ENCODE results near the gene LRTM2.
A peak's percentile ranks its signal among the peaks of the same experiment; 100 is the strongest.

LRTM2 gene

DNA sequence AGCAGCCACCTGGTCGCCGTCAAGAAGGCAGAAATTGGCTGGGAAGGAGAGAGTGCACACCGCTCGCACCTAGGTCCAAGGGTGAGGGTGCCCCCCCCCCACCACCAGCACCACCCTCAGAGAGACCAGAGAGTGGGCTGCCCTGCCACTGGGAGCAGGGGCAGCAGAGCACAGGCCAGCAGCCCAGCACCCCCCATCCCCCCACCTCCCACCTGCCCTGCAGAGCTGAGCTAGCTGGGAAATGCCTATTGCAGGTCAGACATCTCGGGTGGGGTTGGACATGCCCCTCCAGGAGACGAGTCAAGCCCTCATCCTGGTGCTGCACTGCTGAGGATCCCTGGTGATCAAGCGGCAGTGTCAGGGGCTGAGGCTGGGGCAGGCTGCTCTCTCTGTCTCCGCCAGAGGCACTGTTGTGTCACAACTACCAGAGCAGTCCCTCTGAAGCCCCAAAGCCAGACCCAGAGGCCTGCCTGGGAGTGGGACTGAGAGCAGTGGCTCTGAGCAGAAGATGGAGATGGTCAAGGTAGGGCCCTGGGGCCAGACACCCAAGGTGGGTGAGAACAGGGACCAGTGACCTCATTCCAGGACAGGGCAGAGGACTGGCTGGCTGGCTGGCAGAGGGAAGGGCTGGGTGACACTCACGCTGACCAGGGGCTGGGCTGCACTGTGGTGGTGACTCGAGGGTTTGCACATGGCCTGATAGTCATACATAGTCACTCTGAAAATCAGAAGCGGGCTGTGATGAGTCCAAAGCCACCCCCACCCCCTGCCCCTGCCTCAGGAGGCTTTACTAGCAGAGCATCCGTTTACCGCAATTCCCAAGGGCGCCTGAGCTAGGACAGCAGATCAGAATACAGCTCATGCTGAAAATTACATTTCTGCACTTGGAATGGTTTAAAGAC, 19.7 kb upstream of the LRTM2 start:
- ChIA-PET CTCF (interaction anchor here (1.3 to 3.0 kb wide), 3 partner anchors 139 to 147 kb away, joined by 3 to 17 read pairs (median 8); no protein-coding TSS in a partner anchor), POLR2A (no interaction called here)
- DNase-seq (ENCODE audit: extremely low spot score) = peak; percentile 62
- TF ChIP-seq TARDBP (IDR thresholded peaks at IDR 0.05) = no peak
- TF ChIP-seq L3MBTL2 (conservative IDR thresholded peaks at IDR 0.05) = no peak
- no peak for TF ChIP-seq FOXK2 (IDR thresholded peaks at IDR 0.05)
- TF ChIP-seq ARNT (IDR thresholded peaks at IDR 0.05) = no peak
- TF ChIP-seq SUZ12 (IDR thresholded peaks at IDR 0.05) = no peak
- no peak for TF ChIP-seq NFRKB (IDR thresholded peaks at IDR 0.05)
- no peak for TF ChIP-seq ZNF384 (IDR thresholded peaks at IDR 0.05)
- no peak for TF ChIP-seq SP1 (IDR thresholded peaks at IDR 0.05)
- TF ChIP-seq FOXM1 (IDR thresholded peaks at IDR 0.05; ENCODE audit: borderline replicate concordance) = no peak
- TF ChIP-seq FOXA1 (IDR thresholded peaks at IDR 0.05) = no peak
- TF ChIP-seq ELF4 (IDR thresholded peaks at IDR 0.05) = no peak
- TF ChIP-seq BHLHE40 (IDR thresholded peaks at IDR 0.05; ENCODE audit: borderline replicate concordance) = no peak
- TF ChIP-seq CTBP1 (IDR thresholded peaks at IDR 0.05; ENCODE audit: borderline replicate concordance) = no peak
- no peak for TF ChIP-seq LEF1 (IDR thresholded peaks at IDR 0.05; ENCODE audit: borderline replicate concordance)
- TF ChIP-seq, protein P1, sequence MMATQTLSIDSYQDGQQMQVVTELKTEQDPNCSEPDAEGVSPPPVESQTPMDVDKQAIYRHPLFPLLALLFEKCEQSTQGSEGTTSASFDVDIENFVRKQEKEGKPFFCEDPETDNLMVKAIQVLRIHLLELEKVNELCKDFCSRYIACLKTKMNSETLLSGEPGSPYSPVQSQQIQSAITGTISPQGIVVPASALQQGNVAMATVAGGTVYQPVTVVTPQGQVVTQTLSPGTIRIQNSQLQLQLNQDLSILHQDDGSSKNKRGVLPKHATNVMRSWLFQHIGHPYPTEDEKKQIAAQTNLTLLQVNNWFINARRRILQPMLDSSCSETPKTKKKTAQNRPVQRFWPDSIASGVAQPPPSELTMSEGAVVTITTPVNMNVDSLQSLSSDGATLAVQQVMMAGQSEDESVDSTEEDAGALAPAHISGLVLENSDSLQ (IDR thresholded peaks at IDR 0.05) = no peak

DNA sequence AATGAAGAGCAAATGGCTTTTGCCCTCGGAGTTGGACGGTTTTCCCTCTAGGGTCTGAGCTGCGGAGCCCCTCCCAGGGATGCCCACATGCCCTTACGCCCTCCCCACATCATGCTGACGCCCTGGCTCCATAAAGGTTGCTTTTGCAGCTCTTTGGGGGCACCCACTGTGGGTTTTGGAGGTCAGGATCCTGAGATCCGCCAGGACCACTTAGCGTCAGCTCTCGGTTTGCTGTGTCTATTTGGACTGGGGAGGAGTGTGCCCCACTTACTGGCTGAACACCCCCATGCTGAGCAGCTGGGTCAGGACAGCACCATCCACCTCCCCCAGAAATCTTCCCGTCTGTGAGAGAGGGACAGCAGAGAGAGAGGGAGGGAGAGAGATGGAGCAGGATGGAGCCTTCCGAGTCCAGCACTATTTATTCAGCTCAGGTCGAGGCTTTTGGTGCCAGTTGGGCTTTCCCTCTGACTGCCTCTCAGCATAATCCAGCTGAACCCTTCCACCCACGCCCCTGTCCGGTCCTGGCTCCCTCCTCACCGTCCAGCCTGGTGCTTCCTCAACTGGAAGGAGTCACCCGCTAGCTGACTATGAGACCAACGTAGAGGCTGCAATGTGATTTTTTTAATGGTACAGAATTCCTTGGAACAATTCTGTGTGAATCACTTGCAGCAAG, 18.9 kb upstream of the LRTM2 start:
- no peak for DNase-seq (ENCODE audit: extremely low spot score)
- TF ChIP-seq FOXM1 (IDR thresholded peaks at IDR 0.05; ENCODE audit: borderline replicate concordance) (no peak), BHLHE40 (IDR thresholded peaks at IDR 0.05; ENCODE audit: borderline replicate concordance) (no peak), HDGF (IDR thresholded peaks at IDR 0.05; ENCODE audit: borderline replicate concordance) (no peak), FOXK2 (IDR thresholded peaks at IDR 0.05) (no peak), ELF4 (IDR thresholded peaks at IDR 0.05) (no peak), NFRKB (IDR thresholded peaks at IDR 0.05) (no peak)
- CTCF ChIA-PET = interaction anchor here (1.3 to 1.5 kb wide), 2 partner anchors 139 to 148 kb away, joined by 3 to 8 read pairs; no protein-coding TSS in a partner anchor
- POLR2A ChIA-PET = no interaction called here

DNA sequence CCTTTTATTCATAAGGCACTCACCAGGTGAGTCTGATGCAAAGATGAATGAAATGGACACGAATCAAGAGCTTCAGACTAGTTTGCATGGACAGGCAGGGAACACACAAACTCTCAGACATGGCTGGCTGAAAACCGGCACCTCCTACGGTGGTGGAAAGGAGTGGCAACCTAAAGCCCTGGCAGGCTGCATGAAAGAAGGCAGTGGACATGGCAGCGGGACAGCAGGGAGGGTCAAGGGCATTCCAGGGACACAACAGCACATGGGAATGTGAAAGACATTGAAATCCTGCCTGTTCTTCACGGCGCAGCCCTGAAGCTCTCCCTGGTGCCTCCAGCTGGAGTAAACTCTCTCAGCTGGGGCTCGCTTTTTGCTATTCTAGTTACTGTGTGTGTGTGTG, 16.6 kb upstream of the LRTM2 start:
- ChIA-PET POLR2A (interaction anchor here (1.4 kb wide), 1 partner anchor 13 kb away, joined by 4 read pairs; no protein-coding TSS in a partner anchor), CTCF (interaction anchor here (0.9 to 1.3 kb wide), 2 partner anchors 126 to 136 kb away, joined by 3 read pairs; no protein-coding TSS in a partner anchor)
- no peak for TF ChIP-seq ZNF384 (IDR thresholded peaks at IDR 0.05)
- TF ChIP-seq BHLHE40 (IDR thresholded peaks at IDR 0.05; ENCODE audit: borderline replicate concordance) = no peak
- TF ChIP-seq SUZ12 (IDR thresholded peaks at IDR 0.05) = no peak
- no peak for TF ChIP-seq SP1 (IDR thresholded peaks at IDR 0.05)
- no peak for TF ChIP-seq FOXM1 (IDR thresholded peaks at IDR 0.05; ENCODE audit: borderline replicate concordance)
- no peak for TF ChIP-seq TARDBP (IDR thresholded peaks at IDR 0.05)
- TF ChIP-seq NFRKB (IDR thresholded peaks at IDR 0.05) = no peak
- TF ChIP-seq LEF1 (IDR thresholded peaks at IDR 0.05; ENCODE audit: borderline replicate concordance) = no peak
- TF ChIP-seq FOXK2 (IDR thresholded peaks at IDR 0.05) = no peak
- TF ChIP-seq HDGF (IDR thresholded peaks at IDR 0.05; ENCODE audit: borderline replicate concordance) = no peak
- TF ChIP-seq ELF4 (IDR thresholded peaks at IDR 0.05) = no peak
- no peak for TF ChIP-seq CTBP1 (IDR thresholded peaks at IDR 0.05; ENCODE audit: borderline replicate concordance)
- TF ChIP-seq, protein P1 (IDR thresholded peaks at IDR 0.05) = no peak
- no peak for TF ChIP-seq FOXA1 (IDR thresholded peaks at IDR 0.05)
- TF ChIP-seq L3MBTL2 (conservative IDR thresholded peaks at IDR 0.05) = no peak
- TF ChIP-seq ARNT (IDR thresholded peaks at IDR 0.05) = no peak
- no peak for DNase-seq (ENCODE audit: extremely low spot score)

DNA sequence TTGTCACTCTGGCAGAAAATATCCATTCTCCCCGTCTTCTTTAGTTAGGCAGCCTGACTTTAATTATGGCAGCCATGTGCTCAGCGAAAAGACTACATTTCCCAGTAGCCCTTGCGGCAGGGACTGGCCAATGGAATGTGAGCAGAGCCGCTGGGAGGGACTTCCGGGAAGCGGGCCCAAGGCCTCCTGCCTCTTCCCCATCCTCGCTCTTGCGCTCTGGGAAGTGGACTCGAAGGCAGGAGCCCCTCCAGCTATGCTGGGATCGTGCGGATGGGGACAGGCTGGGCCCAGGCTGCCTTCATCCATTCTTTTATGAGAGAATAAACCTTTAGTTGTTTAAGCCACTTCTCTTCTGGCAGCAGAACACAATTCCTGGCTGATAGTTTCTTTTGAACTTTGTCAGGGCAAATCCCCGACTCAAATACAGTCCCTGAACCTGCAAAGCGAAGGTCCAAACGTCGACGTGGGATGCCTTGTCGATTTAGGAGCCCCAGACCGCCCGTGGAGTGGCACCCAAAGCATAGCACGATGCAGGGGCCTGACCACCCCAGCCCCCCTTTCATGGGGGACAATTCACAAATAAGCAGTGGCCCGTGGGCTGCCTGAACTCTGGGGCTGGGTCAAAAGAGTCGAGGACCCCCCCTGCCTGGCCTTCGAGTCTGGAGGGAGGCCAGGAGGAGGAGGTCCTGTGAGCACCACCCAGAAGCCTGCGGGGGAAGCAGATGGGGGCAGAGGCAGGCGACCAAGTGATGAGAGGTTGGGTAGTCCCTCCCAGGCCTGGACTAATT, 15.6 kb upstream of the LRTM2 start:
- ChIA-PET CTCF (interaction anchor here (0.9 to 1.3 kb wide), 2 partner anchors 125 to 135 kb away, joined by 3 read pairs; no protein-coding TSS in a partner anchor), POLR2A (interaction anchor here (1.4 kb wide), 1 partner anchor 12 kb away, joined by 4 read pairs; no protein-coding TSS in a partner anchor)
- TF ChIP-seq ELF4 (IDR thresholded peaks at IDR 0.05) (peak; percentile 90), ZNF384 (IDR thresholded peaks at IDR 0.05) (no peak), L3MBTL2 (conservative IDR thresholded peaks at IDR 0.05) (peak; percentile 97)
- DNase-seq (ENCODE audit: extremely low spot score) = peak; percentile 92

DNA sequence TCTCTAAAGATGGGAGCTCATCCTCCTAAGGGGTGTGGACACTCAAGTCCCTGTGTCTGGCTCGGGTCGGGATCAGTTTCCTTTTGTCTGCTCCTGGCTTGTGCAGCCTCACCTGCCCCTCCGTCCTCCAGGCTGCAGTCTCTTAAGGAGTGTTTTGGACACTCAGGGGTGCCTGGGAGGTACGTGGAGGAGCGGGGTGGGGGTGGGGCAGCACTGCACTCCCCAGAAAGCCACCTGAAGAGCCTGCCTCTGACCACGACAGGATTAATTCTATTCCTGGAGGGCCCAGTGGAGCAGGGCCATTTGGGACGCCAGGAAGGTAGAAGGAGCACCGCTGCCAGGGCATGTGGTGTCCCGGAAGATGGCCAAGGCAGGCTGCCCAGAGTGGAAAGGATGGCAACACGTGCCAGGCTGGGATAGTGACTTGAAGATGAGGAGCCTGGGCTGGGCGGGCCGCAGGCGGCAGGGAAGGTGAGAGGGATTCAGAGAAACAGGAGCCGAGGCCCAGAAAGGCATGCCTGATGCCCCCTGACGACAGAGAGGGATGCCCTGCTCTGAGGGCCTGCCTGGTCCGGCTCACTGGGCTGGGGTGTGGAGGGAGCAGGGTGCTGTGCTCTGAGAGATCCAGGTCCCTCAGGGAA, 14.8 kb upstream of the LRTM2 start:
- ChIA-PET CTCF (no interaction called here), POLR2A (no interaction called here)
- DNase-seq (ENCODE audit: extremely low spot score) = no peak
- TF ChIP-seq SP1 (IDR thresholded peaks at IDR 0.05) (no peak), TARDBP (IDR thresholded peaks at IDR 0.05) (no peak), FOXM1 (IDR thresholded peaks at IDR 0.05; ENCODE audit: borderline replicate concordance) (no peak), ARNT (IDR thresholded peaks at IDR 0.05) (no peak), FOXK2 (IDR thresholded peaks at IDR 0.05) (no peak), LEF1 (IDR thresholded peaks at IDR 0.05; ENCODE audit: borderline replicate concordance) (no peak), BHLHE40 (IDR thresholded peaks at IDR 0.05; ENCODE audit: borderline replicate concordance) (no peak), HDGF (IDR thresholded peaks at IDR 0.05; ENCODE audit: borderline replicate concordance) (no peak), SUZ12 (IDR thresholded peaks at IDR 0.05) (no peak), ELF4 (IDR thresholded peaks at IDR 0.05) (no peak), CTBP1 (IDR thresholded peaks at IDR 0.05; ENCODE audit: borderline replicate concordance) (no peak), FOXA1 (IDR thresholded peaks at IDR 0.05) (no peak), ZNF384 (IDR thresholded peaks at IDR 0.05) (no peak), L3MBTL2 (conservative IDR thresholded peaks at IDR 0.05) (no peak), NFRKB (IDR thresholded peaks at IDR 0.05) (no peak)
- TF ChIP-seq, protein P1 (IDR thresholded peaks at IDR 0.05) = no peak
